ENCODE data around the gene ROBO1. TPM values are rescaled to one million over a fixed set of nuclear protein-coding genes. Genes with fewer than 3 reads are reported as not detected.

The ROBO1 gene
- total RNA-seq, 4 donors from 2014 or later = 12.3 to 112 (median 27.1) TPM

- Histone ChIP-seq H3K36me3 (peaks cover 0 to 2% of the 10 kb centered on the region in 2 donors), H3K27ac (no peak overlapping the region), H3K9me3 (no peaks in the 10 kb centered on the region), H3K27me3 (no peaks in the 10 kb centered on the region), H3K4me3 (no peak overlapping the region), H3K4me1 (no peaks in the 10 kb centered on the region)
- intact Hi-C loops (cut with DNase I; ENCODE audit: low total_unique reads) = no loop called here
- DNase-seq = no peak
- TF ChIP-seq POLR2A (IDR thresholded peaks at IDR 0.05) (no peak), CTCF (IDR thresholded peaks at IDR 0.05) (no peak)
Measured at GRCh38 chr3:78698431-78698830, 1069.4 kb downstream of the ROBO1 start.

- TF ChIP-seq POLR2A (IDR thresholded peaks at IDR 0.05) = no peak
- no peak for TF ChIP-seq CTCF (IDR thresholded peaks at IDR 0.05)
- Histone ChIP-seq H3K4me1 (no peaks in the 10 kb centered on the region), H3K4me3 (no peak overlapping the region), H3K27me3 (no peaks in the 10 kb centered on the region), H3K36me3 (peaks cover 0 to 2% of the 10 kb centered on the region in 2 donors), H3K9me3 (no peaks in the 10 kb centered on the region), H3K27ac (no peak overlapping the region)
- intact Hi-C loops (cut with DNase I; ENCODE audit: low total_unique reads) = no loop called here
- no peak for DNase-seq
Measured at GRCh38 chr3:78697426-78697825, 1070.4 kb downstream of the ROBO1 start.

GRCh38 chr3:78690766-78691165 is 1077.0 kb downstream of the ROBO1 start:
- peaks cover 0 to 2% of the 10 kb centered on the region in 2 donors for H3K36me3 ChIP-seq
- H3K9me3 ChIP-seq = no peaks in the 10 kb centered on the region
- H3K27me3 ChIP-seq = no peaks in the 10 kb centered on the region
- no peaks in the 10 kb centered on the region for H3K4me1 ChIP-seq
- TF ChIP-seq POLR2A (IDR thresholded peaks at IDR 0.05) (no peak), CTCF (IDR thresholded peaks at IDR 0.05) (no peak)
- H3K4me3 ChIP-seq = no peak overlapping the region
- H3K27ac ChIP-seq = no peak overlapping the region
- intact Hi-C loops (cut with DNase I; ENCODE audit: low total_unique reads) = no loop called here
- DNase-seq = no peak

GRCh38 chr3:78689378-78689777 is 1078.4 kb downstream of the ROBO1 start:
- Histone ChIP-seq H3K27me3 (no peaks in the 10 kb centered on the region), H3K4me1 (no peaks in the 10 kb centered on the region), H3K27ac (no peak overlapping the region), H3K4me3 (no peak overlapping the region), H3K36me3 (peaks cover 0 to 2% of the 10 kb centered on the region in 2 donors), H3K9me3 (no peaks in the 10 kb centered on the region)
- TF ChIP-seq POLR2A (IDR thresholded peaks at IDR 0.05) = no peak
- TF ChIP-seq CTCF (IDR thresholded peaks at IDR 0.05) = no peak
- DNase-seq = no peak
- intact Hi-C loops (cut with DNase I; ENCODE audit: low total_unique reads) = no loop called here

GRCh38 chr3:78687520-78687919 is 1080.3 kb downstream of the ROBO1 start:
- H3K4me3 ChIP-seq = no peak overlapping the region
- TF ChIP-seq POLR2A (IDR thresholded peaks at IDR 0.05) = no peak
- TF ChIP-seq CTCF (IDR thresholded peaks at IDR 0.05) = no peak
- no peak for DNase-seq
- H3K4me1 ChIP-seq = no peaks in the 10 kb centered on the region
- no peaks in the 10 kb centered on the region for H3K9me3 ChIP-seq
- H3K36me3 ChIP-seq = no peaks in the 10 kb centered on the region
- intact Hi-C loops (cut with DNase I; ENCODE audit: low total_unique reads) = no loop called here
- H3K27me3 ChIP-seq = no peaks in the 10 kb centered on the region
- H3K27ac ChIP-seq = no peak overlapping the region
